Ascending aorta (tissue), 2 donors: Measurements from ENCODE around the gene ZSWIM8. TPM values are rescaled to one million over a fixed set of nuclear protein-coding genes. Genes with fewer than 3 reads are reported as not detected.

Experiments
- DNase-seq, 2 donors: peaks; one replicate each; pipeline ENCODE4 v3.0.0-alpha.2; 2019; ENCODE audit warnings: low spot score in 2 of 2
- H3K27ac ChIP-seq, 2 donors: fragments of 200-600 bp; sonication (generic); one replicate each; pipeline ENCODE4 v1.5.1; 2016 to 2017; ENCODE audit warnings: mild to moderate bottlenecking in 1 of 2
- H3K27me3 ChIP-seq: fragments of 200-600 bp; sonication (generic); one replicate; pipeline ENCODE4 v1.5.1; 2017
- H3K36me3 ChIP-seq, 2 donors: fragments of 200-600 bp; sonication (generic); one replicate each; pipeline ENCODE4 v1.5.1; 2016
- H3K4me1 ChIP-seq, 2 donors: fragments of 200-600 bp; sonication (generic); one replicate each; pipeline ENCODE4 v1.5.1; 2016 to 2017; ENCODE audit warnings: mild to moderate bottlenecking in 1 of 2
- H3K4me3 ChIP-seq, 2 donors: fragments of 200-600 bp; sonication (generic); one replicate each; pipeline ENCODE4 v1.5.1; 2016 to 2017; ENCODE audit warnings: mild to moderate bottlenecking in 1 of 2
- H3K9me3 ChIP-seq, 2 donors: fragments of 200-600 bp; sonication (generic); one replicate each; pipeline ENCODE4 v1.5.1; 2016
- CTCF ChIP-seq, 3 experiments: fragments of 200-600 bp in 2 of 3; fragments of 450-650 bp in 1 of 3; sonication (generic) in 2 of 3; IDR thresholded peaks; one replicate each; pipeline ENCODE4 v1.5.1; 2016 to 2019; ENCODE audit warnings: antibody characterized with exemption in 3 of 3, mild to moderate bottlenecking in 1 of 3, moderate library complexity in 1 of 3
- intact Hi-C: fragments of 100-400 bp; cut with DNase I; formaldehyde crosslinking; loops from one replicate; pipeline ENCODE4 v1.15.1; 2023
- total RNA-seq: library from RNA; depleted of rRNA; stranded (reverse); fragments of >200 nt; gene quantifications from one replicate; pipeline ENCODE4 v1.1.0, GENCODE V29; 2016

The ZSWIM8 gene
- total RNA-seq, 1 donor from 2014 or later = 106 TPM

- intact Hi-C loops = no loop called here
- no peak overlapping the region for H3K4me3 ChIP-seq
- H3K27me3 ChIP-seq = no peaks in the 10 kb centered on the region
- peaks cover 8 to 15% of the 10 kb centered on the region in 2 donors for H3K4me1 ChIP-seq
- DNase-seq = no peak
- H3K36me3 ChIP-seq = peaks cover 74 to 97% of the 10 kb centered on the region in 2 donors
- peak overlapping the region in 1 of 2 donors; percentile 87 for H3K27ac ChIP-seq
- TF ChIP-seq CTCF (IDR thresholded peaks at IDR 0.05) = no peak
- no peaks in the 10 kb centered on the region for H3K9me3 ChIP-seq
Measured at GRCh38 chr10:73840403-73841060, 55.1 kb downstream of the ZSWIM8 start.

GRCh38 chr10:73841061-73841421 lies 55.6 kb downstream of the ZSWIM8 start:
- DNase-seq = no peak
- intact Hi-C loops = no loop called here
- no peaks in the 10 kb centered on the region for H3K9me3 ChIP-seq
- H3K4me1 ChIP-seq = peaks cover 8 to 15% of the 10 kb centered on the region in 2 donors
- no peak overlapping the region for H3K4me3 ChIP-seq
- H3K36me3 ChIP-seq = peaks cover 74 to 97% of the 10 kb centered on the region in 2 donors
- TF ChIP-seq CTCF (IDR thresholded peaks at IDR 0.05) = no peak
- peak overlapping the region in 1 of 2 donors; percentile 87 for H3K27ac ChIP-seq
- no peaks in the 10 kb centered on the region for H3K27me3 ChIP-seq

GRCh38 chr10:73841526-73842285 lies 56.3 kb downstream of the ZSWIM8 start:
- Histone ChIP-seq H3K36me3 (peaks cover 74 to 97% of the 10 kb centered on the region in 2 donors), H3K4me3 (no peak overlapping the region), H3K4me1 (peaks cover 6 to 12% of the 10 kb centered on the region in 2 donors), H3K9me3 (no peaks in the 10 kb centered on the region), H3K27ac (peak overlapping the region in 1 of 2 donors; percentile 45), H3K27me3 (no peaks in the 10 kb centered on the region)
- no peak for DNase-seq
- no peak for TF ChIP-seq CTCF (IDR thresholded peaks at IDR 0.05)
- intact Hi-C loops = no loop called here

- H3K4me3 ChIP-seq = no peak overlapping the region
- no peaks in the 10 kb centered on the region for H3K9me3 ChIP-seq
- intact Hi-C loops = no loop called here
- H3K27ac ChIP-seq = peak overlapping the region in 1 of 2 donors; percentile 45
- peaks cover 4 to 7% of the 10 kb centered on the region in 2 donors for H3K4me1 ChIP-seq
- no peak for TF ChIP-seq CTCF (IDR thresholded peaks at IDR 0.05)
- H3K36me3 ChIP-seq = peaks cover 79 to 97% of the 10 kb centered on the region in 2 donors
- no peak for DNase-seq
- H3K27me3 ChIP-seq = no peaks in the 10 kb centered on the region
Measured at GRCh38 chr10:73842349-73842748, 56.9 kb downstream of the ZSWIM8 start.

- H3K4me3 ChIP-seq = no peak overlapping the region
- peaks cover 0 to under 1% of the 10 kb centered on the region in 2 donors for H3K4me1 ChIP-seq
- intact Hi-C loops = no loop called here
- H3K36me3 ChIP-seq = peaks cover 88 to 97% of the 10 kb centered on the region in 2 donors
- DNase-seq = no peak
- peak overlapping the region in 1 of 2 donors; percentile 5 for H3K27ac ChIP-seq
- TF ChIP-seq CTCF (IDR thresholded peaks at IDR 0.05) = no peak
- H3K9me3 ChIP-seq = no peaks in the 10 kb centered on the region
- H3K27me3 ChIP-seq = no peaks in the 10 kb centered on the region
Measured at GRCh38 chr10:73843261-73843660, 57.9 kb downstream of the ZSWIM8 start.
